ENCODE data around the gene KIF20A. TPM values are rescaled to one million over a fixed set of nuclear protein-coding genes. Genes with fewer than 3 reads are reported as not detected.

Gene KIF20A
- total and polyA plus RNA-seq, 2 experiments from 2014 or later = 41.0 to 60.4 TPM

GRCh38 chr5:138216799-138217198 is 37.9 kb downstream of the KIF20A start:
- TF ChIP-seq, protein P1, sequence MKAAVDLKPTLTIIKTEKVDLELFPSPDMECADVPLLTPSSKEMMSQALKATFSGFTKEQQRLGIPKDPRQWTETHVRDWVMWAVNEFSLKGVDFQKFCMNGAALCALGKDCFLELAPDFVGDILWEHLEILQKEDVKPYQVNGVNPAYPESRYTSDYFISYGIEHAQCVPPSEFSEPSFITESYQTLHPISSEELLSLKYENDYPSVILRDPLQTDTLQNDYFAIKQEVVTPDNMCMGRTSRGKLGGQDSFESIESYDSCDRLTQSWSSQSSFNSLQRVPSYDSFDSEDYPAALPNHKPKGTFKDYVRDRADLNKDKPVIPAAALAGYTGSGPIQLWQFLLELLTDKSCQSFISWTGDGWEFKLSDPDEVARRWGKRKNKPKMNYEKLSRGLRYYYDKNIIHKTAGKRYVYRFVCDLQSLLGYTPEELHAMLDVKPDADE (IDR thresholded peaks at IDR 0.05) = no peak
- TF ChIP-seq REST (IDR thresholded peaks at IDR 0.05; ENCODE audit: unreplicated experiment) = no peak
- TF ChIP-seq POLR2AphosphoS5 (IDR thresholded peaks at IDR 0.05; ENCODE audit: low read depth) = no peak
- no peak for TF ChIP-seq JUNB (IDR thresholded peaks at IDR 0.05; ENCODE audit: unreplicated experiment)
- TF ChIP-seq EZH2 (IDR thresholded peaks at IDR 0.05; ENCODE audit: low read depth, unreplicated experiment) = no peak
- TF ChIP-seq ZNF114 (CRISPR knock-in tag; IDR thresholded peaks at IDR 0.05) = no peak
- TF ChIP-seq, protein P2, sequence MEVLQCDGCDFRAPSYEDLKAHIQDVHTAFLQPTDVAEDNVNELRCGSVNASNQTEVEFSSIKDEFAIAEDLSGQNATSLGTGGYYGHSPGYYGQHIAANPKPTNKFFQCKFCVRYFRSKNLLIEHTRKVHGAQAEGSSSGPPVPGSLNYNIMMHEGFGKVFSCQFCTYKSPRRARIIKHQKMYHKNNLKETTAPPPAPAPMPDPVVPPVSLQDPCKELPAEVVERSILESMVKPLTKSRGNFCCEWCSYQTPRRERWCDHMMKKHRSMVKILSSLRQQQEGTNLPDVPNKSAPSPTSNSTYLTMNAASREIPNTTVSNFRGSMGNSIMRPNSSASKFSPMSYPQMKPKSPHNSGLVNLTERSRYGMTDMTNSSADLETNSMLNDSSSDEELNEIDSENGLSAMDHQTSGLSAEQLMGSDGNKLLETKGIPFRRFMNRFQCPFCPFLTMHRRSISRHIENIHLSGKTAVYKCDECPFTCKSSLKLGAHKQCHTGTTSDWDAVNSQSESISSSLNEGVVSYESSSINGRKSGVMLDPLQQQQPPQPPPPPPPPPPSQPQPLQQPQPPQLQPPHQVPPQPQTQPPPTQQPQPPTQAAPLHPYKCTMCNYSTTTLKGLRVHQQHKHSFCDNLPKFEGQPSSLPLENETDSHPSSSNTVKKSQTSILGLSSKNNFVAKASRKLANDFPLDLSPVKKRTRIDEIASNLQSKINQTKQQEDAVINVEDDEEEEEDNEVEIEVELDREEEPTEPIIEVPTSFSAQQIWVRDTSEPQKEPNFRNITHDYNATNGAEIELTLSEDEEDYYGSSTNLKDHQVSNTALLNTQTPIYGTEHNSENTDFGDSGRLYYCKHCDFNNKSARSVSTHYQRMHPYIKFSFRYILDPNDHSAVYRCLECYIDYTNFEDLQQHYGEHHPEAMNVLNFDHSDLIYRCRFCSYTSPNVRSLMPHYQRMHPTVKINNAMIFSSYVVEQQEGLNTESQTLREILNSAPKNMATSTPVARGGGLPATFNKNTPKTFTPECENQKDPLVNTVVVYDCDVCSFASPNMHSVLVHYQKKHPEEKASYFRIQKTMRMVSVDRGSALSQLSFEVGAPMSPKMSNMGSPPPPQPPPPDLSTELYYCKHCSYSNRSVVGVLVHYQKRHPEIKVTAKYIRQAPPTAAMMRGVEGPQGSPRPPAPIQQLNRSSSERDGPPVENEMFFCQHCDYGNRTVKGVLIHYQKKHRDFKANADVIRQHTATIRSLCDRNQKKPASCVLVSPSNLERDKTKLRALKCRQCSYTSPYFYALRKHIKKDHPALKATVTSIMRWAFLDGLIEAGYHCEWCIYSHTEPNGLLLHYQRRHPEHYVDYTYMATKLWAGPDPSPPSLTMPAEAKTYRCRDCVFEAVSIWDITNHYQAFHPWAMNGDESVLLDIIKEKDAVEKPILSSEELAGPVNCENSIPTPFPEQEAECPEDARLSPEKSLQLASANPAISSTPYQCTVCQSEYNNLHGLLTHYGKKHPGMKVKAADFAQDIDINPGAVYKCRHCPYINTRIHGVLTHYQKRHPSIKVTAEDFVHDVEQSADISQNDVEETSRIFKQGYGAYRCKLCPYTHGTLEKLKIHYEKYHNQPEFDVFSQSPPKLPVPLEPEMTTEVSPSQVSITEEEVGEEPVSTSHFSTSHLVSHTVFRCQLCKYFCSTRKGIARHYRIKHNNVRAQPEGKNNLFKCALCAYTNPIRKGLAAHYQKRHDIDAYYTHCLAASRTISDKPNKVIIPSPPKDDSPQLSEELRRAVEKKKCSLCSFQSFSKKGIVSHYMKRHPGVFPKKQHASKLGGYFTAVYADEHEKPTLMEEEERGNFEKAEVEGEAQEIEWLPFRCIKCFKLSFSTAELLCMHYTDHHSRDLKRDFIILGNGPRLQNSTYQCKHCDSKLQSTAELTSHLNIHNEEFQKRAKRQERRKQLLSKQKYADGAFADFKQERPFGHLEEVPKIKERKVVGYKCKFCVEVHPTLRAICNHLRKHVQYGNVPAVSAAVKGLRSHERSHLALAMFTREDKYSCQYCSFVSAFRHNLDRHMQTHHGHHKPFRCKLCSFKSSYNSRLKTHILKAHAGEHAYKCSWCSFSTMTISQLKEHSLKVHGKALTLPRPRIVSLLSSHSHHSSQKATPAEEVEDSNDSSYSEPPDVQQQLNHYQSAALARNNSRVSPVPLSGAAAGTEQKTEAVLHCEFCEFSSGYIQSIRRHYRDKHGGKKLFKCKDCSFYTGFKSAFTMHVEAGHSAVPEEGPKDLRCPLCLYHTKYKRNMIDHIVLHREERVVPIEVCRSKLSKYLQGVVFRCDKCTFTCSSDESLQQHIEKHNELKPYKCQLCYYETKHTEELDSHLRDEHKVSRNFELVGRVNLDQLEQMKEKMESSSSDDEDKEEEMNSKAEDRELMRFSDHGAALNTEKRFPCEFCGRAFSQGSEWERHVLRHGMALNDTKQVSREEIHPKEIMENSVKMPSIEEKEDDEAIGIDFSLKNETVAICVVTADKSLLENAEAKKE (CRISPR knock-in tag; IDR thresholded peaks at IDR 0.05) = no peak
- no peak for TF ChIP-seq ZNF331 (CRISPR knock-in tag; IDR thresholded peaks at IDR 0.05; ENCODE audit: low read depth)
- no peak for TF ChIP-seq NANOG (IDR thresholded peaks at IDR 0.05; ENCODE audit: borderline replicate concordance)
- H3K27ac Mint-ChIP-seq = no peak overlapping the region
- Histone ChIP-seq H4K20me1 (replicated peaks; ENCODE audit: insufficient read depth) (no peaks in the 10 kb centered on the region), H3K27ac (ENCODE audit: low read depth) (no peak overlapping the region), H3K4me1 (ENCODE audit: insufficient read depth) (peaks cover 5% of the 10 kb centered on the region; the same call in 1 of the 2 replicates), H3F3A (replicated peaks; ENCODE audit: low read depth) (no peaks in the 10 kb centered on the region), H3K4me2 (no peak overlapping the region), H3K36me3 (ENCODE audit: insufficient read depth) (no peaks in the 10 kb centered on the region), H3K79me2 (replicated peaks; ENCODE audit: insufficient read depth) (peaks cover 12% of the 10 kb centered on the region), H3K4me3 (no peak overlapping the region), H3K27me3 (ENCODE audit: insufficient read depth) (no peaks in the 10 kb centered on the region), H2AFZ (no peak overlapping the region), H3K9me2 (ENCODE audit: insufficient read depth) (no peaks in the 10 kb centered on the region; the same call in 1 of the 2 replicates)
- DNase-seq (ENCODE audit: low spot score) (no peak), ATAC-seq (no peak)
- H3K9me3 Mint-ChIP-seq = peaks cover 25% of the 10 kb centered on the region; the same call in 2 of the 3 replicates
- peaks cover 12% of the 10 kb centered on the region for H3K27me3 Mint-ChIP-seq (ENCODE audit: insufficient read depth, low read depth, poor library complexity)
- no peaks in the 10 kb centered on the region for H3K36me3 Mint-ChIP-seq (ENCODE audit: low read depth)
- peaks cover 4% of the 10 kb centered on the region; the same call in 2 of the 3 replicates for H3K4me1 Mint-ChIP-seq
- H3K4me3 Mint-ChIP-seq = no peak overlapping the region
